Dermis microvascular lymphatic vessel endothelial cell (primary cell): ENCODE data around the gene LY6G5B. TPM values are rescaled to one million over a fixed set of nuclear protein-coding genes. Genes with fewer than 3 reads are reported as not detected.

Source experiments
- DNase-seq, 2 donors: peaks; one replicate each; pipeline versions ENCODE4 v3.0.0 to v3.0.0-alpha.2; 2010; ENCODE audit warnings: low read depth in 2 of 2
- total RNA-seq: library from RNA; depleted of rRNA; stranded (reverse); fragments of >200 nt; gene quantifications from 2 replicates; pipeline ENCODE4 v1.2.1, GENCODE V29; 2014

Gene LY6G5B
- total RNA-seq, 1 donor from 2014 or later = 0.64 TPM

DNA sequence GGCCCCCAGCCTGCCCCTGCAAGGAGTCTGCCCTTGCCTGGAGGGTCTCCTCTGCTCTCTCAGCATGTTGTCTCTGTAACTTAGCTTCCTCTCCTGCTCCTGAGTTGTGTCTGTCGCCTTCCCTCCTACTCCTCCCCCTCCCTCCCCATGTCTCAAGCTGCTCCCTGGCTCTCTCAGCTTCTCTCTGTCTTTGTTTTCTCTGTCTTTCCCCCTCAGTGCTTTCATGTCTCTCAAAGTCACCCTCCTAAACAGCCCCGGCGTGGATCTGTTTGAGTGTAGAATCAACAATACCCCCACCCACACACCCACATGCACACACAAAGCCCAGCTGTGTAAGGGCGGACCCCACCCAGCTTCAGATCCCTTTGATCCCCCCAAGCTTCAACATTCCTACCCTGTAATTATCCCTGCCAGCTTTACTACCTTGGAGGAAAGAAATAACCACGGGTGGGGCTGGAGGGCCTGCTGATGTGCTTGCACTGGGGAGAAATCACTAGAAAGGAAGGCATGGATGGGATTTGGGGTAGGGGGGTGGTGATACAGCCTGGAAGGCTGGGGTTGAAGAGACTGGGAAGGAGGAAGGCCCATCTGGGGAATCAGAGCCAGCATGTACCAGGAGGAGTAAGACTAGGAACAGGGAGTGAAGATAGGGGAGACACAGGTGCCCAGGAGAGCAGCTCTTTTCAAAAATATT is 44.4 kb downstream of the LY6G5B start:
- DNase-seq = no peak

- no peak for DNase-seq
Observed at GRCh38 chr6:31715022-31715958, 45.5 kb downstream of the LY6G5B start, which contains the start of gene LY6G6D. TSS of gene LY6G6D (plus strand) at chr6:31715348. CDS start at chr6:31715356, 8 bp downstream.

- DNase-seq = no peak
Observed at GRCh38 chr6:31717499-31718222, 47.9 kb downstream of the LY6G5B start.

- DNase-seq = no peak
Observed at GRCh38 chr6:31718265-31718664, 48.5 kb downstream of the LY6G5B start.

GRCh38 chr6:31719001-31719400 is 49.2 kb downstream of the LY6G5B start:
- no peak for DNase-seq

DNA sequence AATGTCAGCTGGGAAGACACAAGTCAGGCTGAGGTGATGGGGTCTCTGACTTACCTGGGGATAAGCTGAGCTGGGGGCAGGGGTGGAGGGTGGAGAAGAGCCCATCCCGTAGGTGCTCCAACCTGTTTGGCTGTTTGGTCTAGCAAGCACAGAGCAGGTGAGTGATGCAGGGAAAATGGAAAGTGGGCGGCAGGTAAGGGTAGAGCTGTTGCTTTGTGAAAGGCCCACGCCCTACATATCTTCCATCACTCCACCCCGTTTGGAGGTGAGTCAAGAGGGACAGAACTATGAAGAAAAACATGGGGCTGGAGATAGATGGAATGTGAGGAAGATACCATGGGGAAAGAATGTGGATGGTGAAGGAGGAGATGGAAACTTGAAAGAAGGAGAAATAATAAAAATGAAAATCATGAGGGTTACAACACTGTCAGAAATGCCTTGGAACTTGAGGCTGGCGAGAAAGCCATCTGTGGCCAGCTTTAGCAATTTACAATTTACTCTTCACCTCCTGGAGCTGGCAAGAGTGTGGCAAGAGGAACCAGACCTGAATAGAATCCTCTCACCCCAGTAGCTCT is 50.5 kb downstream of the LY6G5B start:
- no peak for DNase-seq

- DNase-seq = no peak
Observed at GRCh38 chr6:31721351-31722020, 51.7 kb downstream of the LY6G5B start, which contains the start of gene LY6G6C. TSS of gene LY6G6C (minus strand) at chr6:31721746. CDS start at chr6:31721679, 67 bp downstream.

- no peak for DNase-seq
Observed at GRCh38 chr6:31722173-31722572, 52.4 kb downstream of the LY6G5B start.

Other genes starting within 250 kb of the LY6G5B start
- 6.8 and 8.3 TPM in 2 replicates for gene MICB, start 171.8 kb upstream of the LY6G5B start, total RNA-seq
- not detected in 2 replicates for gene MCCD1, start 141.0 kb upstream of the LY6G5B start, total RNA-seq
- gene DDX39B, start 128.0 kb upstream of the LY6G5B start, total RNA-seq = 318 and 410 TPM in 2 replicates
- gene ATP6V1G2, start 123.4 kb upstream of the LY6G5B start, total RNA-seq = 0.13 TPM in 1 of 2 replicates, not detected in the other
- 19.8 and 24.7 TPM in 2 replicates for gene NFKBIL1, start 122.4 kb upstream of the LY6G5B start, total RNA-seq
- not detected in 2 replicates for gene LTA, start 97.7 kb upstream of the LY6G5B start, total RNA-seq
- gene TNF, start 94.4 kb upstream of the LY6G5B start, total RNA-seq = not detected in 2 replicates
- 6.4 and 11.8 TPM in 2 replicates for gene LTB, start 87.6 kb upstream of the LY6G5B start, total RNA-seq
- gene LST1, start 83.7 kb upstream of the LY6G5B start, total RNA-seq = 0.51 TPM in 1 of 2 replicates, not detected in the other
- gene NCR3, start 77.0 kb upstream of the LY6G5B start, total RNA-seq = not detected in 2 replicates
- gene AIF1, start 54.7 kb upstream of the LY6G5B start, total RNA-seq = 0.13 TPM in 2 replicates
- 19.8 and 35.0 TPM in 2 replicates for gene PRRC2A, start 49.3 kb upstream of the LY6G5B start, total RNA-seq
- 86.7 and 158 TPM in 2 replicates for gene BAG6, start 17.3 kb upstream of the LY6G5B start, total RNA-seq
- gene APOM, start 14.1 kb upstream of the LY6G5B start, total RNA-seq = 0.39 and 0.51 TPM in 2 replicates
- gene C6orf47, start 9.2 kb upstream of the LY6G5B start, total RNA-seq = 15.8 and 22.9 TPM in 2 replicates
- 9.0 and 11.5 TPM in 2 replicates for gene GPANK1, start 5.0 kb upstream of the LY6G5B start, total RNA-seq
- gene CSNK2B, start 3.9 kb upstream of the LY6G5B start, total RNA-seq = 76.5 and 99.5 TPM in 2 replicates
- gene LY6G5C, start 11.1 kb downstream of the LY6G5B start, total RNA-seq = 1.2 and 1.9 TPM in 2 replicates
- 43.8 and 59.8 TPM in 2 replicates for gene ABHD16A, start 33.3 kb downstream of the LY6G5B start, total RNA-seq
- not detected in 2 replicates for gene LY6G6F, start 36.9 kb downstream of the LY6G5B start, total RNA-seq
- gene LY6G6D, start 45.4 kb downstream of the LY6G5B start, total RNA-seq = not detected in 2 replicates
- not detected in 2 replicates for gene LY6G6C, start 51.8 kb downstream of the LY6G5B start, total RNA-seq
- gene MPIG6B, start 53.4 kb downstream of the LY6G5B start, total RNA-seq = not detected in 2 replicates
- gene DDAH2, start 59.3 kb downstream of the LY6G5B start, total RNA-seq = 108 and 125 TPM in 2 replicates
- 464 and 694 TPM in 2 replicates for gene CLIC1, start 66.6 kb downstream of the LY6G5B start, total RNA-seq
- 2.8 and 4.5 TPM in 2 replicates for gene MSH5, start 70.0 kb downstream of the LY6G5B start, total RNA-seq
- 2.0 and 3.3 TPM in 2 replicates for gene SAPCD1, start 92.7 kb downstream of the LY6G5B start, total RNA-seq
- under 0.01 and 0.13 TPM in 2 replicates for gene VWA7, start 107.4 kb downstream of the LY6G5B start, total RNA-seq
- 48.1 and 53.7 TPM in 2 replicates for gene VARS1, start 125.8 kb downstream of the LY6G5B start, total RNA-seq
- gene LSM2, start 137.0 kb downstream of the LY6G5B start, total RNA-seq = 29.5 and 39.2 TPM in 2 replicates
- gene HSPA1L, start 145.3 kb downstream of the LY6G5B start, total RNA-seq = 1.2 and 1.4 TPM in 2 replicates
- gene HSPA1A, start 145.6 kb downstream of the LY6G5B start, total RNA-seq = 67.4 and 81.8 TPM in 2 replicates
- 27.6 and 37.1 TPM in 2 replicates for gene HSPA1B, start 157.8 kb downstream of the LY6G5B start, total RNA-seq
- gene NEU1, start 192.8 kb downstream of the LY6G5B start, total RNA-seq = 50.2 and 73.0 TPM in 2 replicates
- under 0.01 TPM in 2 replicates for gene SLC44A4, start 209.0 kb downstream of the LY6G5B start, total RNA-seq
- 25.9 and 37.4 TPM in 2 replicates for gene EHMT2, start 227.7 kb downstream of the LY6G5B start, total RNA-seq
- 2.2 and 3.0 TPM in 2 replicates for gene ZBTB12, start 232.1 kb downstream of the LY6G5B start, total RNA-seq